IMR-90 (cell line): ENCODE data around the gene ATL2. TPM values are rescaled to one million over a fixed set of nuclear protein-coding genes. Genes with fewer than 3 reads are reported as not detected.

Experiments
- ATAC-seq: fragments of 200-7000 bp; cut with Tn5 transposase; 2 replicates; pipeline ENCODE4 v1.9.1; 2020; ENCODE audit warnings: low read depth, mild to moderate bottlenecking, moderate library complexity
- BruUV-seq: library from RNA; stranded (reverse); fragments of 400-500 nt; replicated peaks from 2 replicates; lab custom pipeline; 2021; lab: Mats Ljungman, UMichigan
- CTCF ChIA-PET: fragments of 300-600 bp; formaldehyde crosslinking; extraction: SDS; loops from one replicate; lab custom pipeline; 2021; ENCODE audit warnings: antibody characterized with exemption; lab: Yijun Ruan, JAX
- POLR2A ChIA-PET: fragments of 300-600 bp; sonication (Branson Sonifier 250); formaldehyde crosslinking; loops from one replicate; lab custom pipeline; 2022; ENCODE audit warnings: antibody characterized with exemption; ENCODE audit not compliant: unreplicated experiment; lab: Charles Lee
- DNase-seq: peaks from one replicate; pipeline ENCODE4 v3.0.0; 2013
- H2AFZ ChIP-seq: replicated peaks from 2 replicates; pipeline ENCODE3; 2013; ENCODE audit warnings: low read length, mild to moderate bottlenecking; ENCODE audit not compliant: poor library complexity
- H2AK5ac ChIP-seq: 2 replicates; pipeline ENCODE4 v1.6.1; 2013; ENCODE audit warnings: low read depth, low read length, inconsistent platforms
- H2AK9ac ChIP-seq: replicated peaks from 2 replicates; pipeline ENCODE3; 2013; ENCODE audit warnings: mild to moderate bottlenecking, low read depth, low read length, moderate library complexity; ENCODE audit not compliant: poor library complexity
- H2BK120ac ChIP-seq: 2 replicates; pipeline ENCODE4 v1.6.1; 2013; ENCODE audit warnings: low read depth, low read length, inconsistent platforms
- H2BK15ac ChIP-seq: 3 replicates; pipeline ENCODE4 v1.6.1; 2013; ENCODE audit warnings: low read depth, low read length, inconsistent platforms
- H2BK20ac ChIP-seq: 2 replicates; pipeline ENCODE4 v1.6.1; 2013; ENCODE audit warnings: low read depth, mild to moderate bottlenecking, inconsistent platforms, low read length, moderate library complexity
- H2BK5ac ChIP-seq: 2 replicates; pipeline ENCODE4 v1.6.1; 2013; ENCODE audit warnings: mild to moderate bottlenecking, low read depth, low read length, inconsistent platforms; ENCODE audit not compliant: poor library complexity, severe bottlenecking
- H3K14ac ChIP-seq: replicated peaks from 2 replicates; pipeline ENCODE4 v1.6.1; 2013; ENCODE audit warnings: low read depth, low read length, inconsistent platforms
- H3K18ac ChIP-seq: 2 replicates; pipeline ENCODE4 v1.6.1; 2013; ENCODE audit warnings: low read depth, low read length, control low read depth
- H3K23ac ChIP-seq: 2 replicates; pipeline ENCODE4 v1.6.1; 2013; ENCODE audit warnings: low read depth, low read length, inconsistent platforms
- H3K27ac ChIP-seq: 2 replicates; pipeline ENCODE4 v1.5.1; 2013; ENCODE audit warnings: mild to moderate bottlenecking, control low read depth, low read length; ENCODE audit not compliant: insufficient read depth
- H3K27me3 ChIP-seq: 2 replicates; pipeline ENCODE4 v1.6.1; 2013; ENCODE audit warnings: low read length; ENCODE audit not compliant: control insufficient read depth, insufficient read depth
- H3K36me3 ChIP-seq: 2 replicates; pipeline ENCODE4 v1.6.1; 2013; ENCODE audit warnings: low read length, mixed read lengths; ENCODE audit not compliant: control insufficient read depth, insufficient read depth
- H3K4ac ChIP-seq: 2 replicates; pipeline ENCODE4 v1.6.1; 2013; ENCODE audit warnings: low read depth, low read length, inconsistent platforms
- H3K4me1 ChIP-seq: 2 replicates; pipeline ENCODE4 v1.6.1; 2013; ENCODE audit warnings: low read length, mixed read lengths; ENCODE audit not compliant: control insufficient read depth, insufficient read depth
- H3K4me2 ChIP-seq: 2 replicates; pipeline ENCODE4 v1.6.1; 2013; ENCODE audit warnings: low read depth, mild to moderate bottlenecking, control low read depth, low read length, moderate library complexity
- H3K4me3 ChIP-seq: 2 replicates; pipeline ENCODE4 v1.5.1; 2013; ENCODE audit warnings: low read depth, mild to moderate bottlenecking, control low read depth, low read length, moderate library complexity; ENCODE audit not compliant: insufficient read depth
- H3K56ac ChIP-seq: 2 replicates; pipeline ENCODE4 v1.6.1; 2013; ENCODE audit warnings: low read length, inconsistent platforms; ENCODE audit not compliant: insufficient read depth; ENCODE audit errors: extremely low read depth
- H3K79me1 ChIP-seq, 2 experiments: 2 replicates each; pipeline ENCODE4 v1.6.1; 2013; ENCODE audit warnings: low read length in 2 of 2, inconsistent platforms in 1 of 2, low read depth in 1 of 2
- H3K9ac ChIP-seq: 2 replicates; pipeline ENCODE4 v1.6.1; 2013; ENCODE audit warnings: low read depth, low read length, control low read depth
- H3K9me1 ChIP-seq: 2 replicates; pipeline ENCODE4 v1.6.1; 2013; ENCODE audit warnings: low read length, inconsistent platforms; ENCODE audit not compliant: insufficient read depth
- H3K9me3 ChIP-seq: 2 replicates; pipeline ENCODE4 v1.6.1; 2013; ENCODE audit warnings: low read length; ENCODE audit not compliant: control insufficient read depth, insufficient read depth
- H4K20me1 ChIP-seq: 2 replicates; pipeline ENCODE4 v1.6.1; 2013; ENCODE audit warnings: low read length, inconsistent platforms; ENCODE audit not compliant: insufficient read depth
- H4K5ac ChIP-seq: 2 replicates; pipeline ENCODE4 v1.6.1; 2013; ENCODE audit warnings: mild to moderate bottlenecking, low read depth, low read length, control low read depth
- H4K8ac ChIP-seq, 2 experiments: 2 replicates each; pipeline ENCODE4 v1.6.1; 2013; ENCODE audit warnings: low read depth in 2 of 2, low read length in 2 of 2, control low read depth in 1 of 2, inconsistent platforms in 1 of 2
- H4K91ac ChIP-seq: 2 replicates; pipeline ENCODE4 v1.6.1; 2013; ENCODE audit warnings: low read depth, low read length, inconsistent platforms; ENCODE audit not compliant: insufficient read depth
- FOS ChIP-seq: fragments of 150-350 bp; IDR thresholded peaks from 2 replicates; pipeline ENCODE4 v1.6.1; 2016; ENCODE audit warnings: low read depth, low read length
- POLR2A ChIP-seq: IDR thresholded peaks from 2 replicates; pipeline ENCODE4 v1.6.1; 2012; ENCODE audit warnings: mild to moderate bottlenecking, low read depth, low read length
- RAD21 ChIP-seq: IDR thresholded peaks from 2 replicates; pipeline ENCODE4 v1.6.1; 2012; ENCODE audit warnings: low read length, improper control_type of control experiment
- USF2 ChIP-seq: fragments of 150-350 bp; IDR thresholded peaks from 2 replicates; pipeline ENCODE4 v1.6.1; 2017; ENCODE audit warnings: mild to moderate bottlenecking, antibody characterized with exemption, low read length, low read depth
- WGBS, 2 experiments: methylation state at CpG; one replicate each; pipeline versions ENCODE4 v1.1.5 to v1.1.7; 2013; ENCODE audit warnings: missing lambda C conversion rate in 2 of 2; ENCODE audit not compliant: insufficient read length in 1 of 2; ENCODE audit errors: extremely low coverage in 2 of 2; 5-methylcytosine and 5-hydroxymethylcytosine counted together
- dilution Hi-C: fragments of 300-500 bp; cut with HindIII; formaldehyde crosslinking; loops from one replicate; pipeline ENCODE4 v1.14.3; 2018; ENCODE audit warnings: low sequenced_read_pairs; ENCODE audit not compliant: unreplicated experiment
- in situ Hi-C: fragments of 300-500 bp; cut with MboI; formaldehyde crosslinking; loops from 3 replicates; pipeline ENCODE4 v1.14.3; 2019; ENCODE audit warnings: low sequenced_read_pairs, inconsistent platforms, mixed read lengths
- intact Hi-C: fragments of 100-400 bp; cut with micrococcal nuclease; formaldehyde crosslinking; loops from 2 replicates; pipeline ENCODE4 v1.10.0; 2022
- polyA plus RNA-seq, 3 experiments: library from polyadenylated mRNA; depleted of rRNA; stranded (reverse); fragments of >200 nt; gene quantifications; 2 replicates each; pipeline ENCODE4 v1.2.3, GENCODE V29; 2012; ENCODE audit warnings: low replicate concordance in 1 of 3
- total RNA-seq: library from RNA; depleted of rRNA; stranded (reverse); fragments of >200 nt; gene quantifications from 2 replicates; pipeline ENCODE4 v1.2.3, GENCODE V29; 2012

The ATL2 gene
- total and polyA plus RNA-seq, 2 of the 4 experiments (the other 2 are of a cell fraction), result 16.0 to 62.6 TPM

- ChIA-PET POLR2A (no interaction called here), CTCF (no interaction called here)
- H3K9me3 ChIP-seq, result no peaks in the 10 kb centered on the region
- H2BK20ac ChIP-seq, result no peak overlapping the region
- H3K9ac ChIP-seq, result no peak overlapping the region
- no peak overlapping the region for H2BK120ac ChIP-seq
- H3K4ac ChIP-seq, result no peak overlapping the region
- H3K9me1 ChIP-seq, result no peaks in the 10 kb centered on the region
- H3K56ac ChIP-seq, result no peak overlapping the region
- WGBS, 2 experiments, result no CpG with 5 or more reads among the region's 4 CpGs
- dilution Hi-C loops, result no loop called here
- H3K23ac ChIP-seq, result no peak overlapping the region
- no peak overlapping the region for H2AK9ac ChIP-seq
- TF ChIP-seq FOS, result no peak
- no peak for TF ChIP-seq POLR2A
- no peak for TF ChIP-seq RAD21
- no peak for TF ChIP-seq USF2
- intact Hi-C loops, result no loop called here
- H2BK15ac ChIP-seq, result no peak overlapping the region
- H3K27ac ChIP-seq, result no peak overlapping the region
- no peak for DNase-seq
- no peak overlapping the region for H2BK5ac ChIP-seq
- no peaks in the 10 kb centered on the region for H3K36me3 ChIP-seq
- no peaks in the 10 kb centered on the region for H3K79me1 ChIP-seq
- H3K4me3 ChIP-seq, result no peak overlapping the region
- no peak overlapping the region for H4K5ac ChIP-seq
- H2AFZ ChIP-seq, result no peak overlapping the region
- no peak overlapping the region for H2AK5ac ChIP-seq
- no peak overlapping the region for H3K18ac ChIP-seq
- no peak overlapping the region for H4K8ac ChIP-seq
- in situ Hi-C loops, result no loop called here
- BruUV-seq, result no TSS peak
- no peak overlapping the region for H4K91ac ChIP-seq
- no peak overlapping the region for H3K14ac ChIP-seq
- peaks cover 12% of the 10 kb centered on the region for H3K27me3 ChIP-seq
- no peaks in the 10 kb centered on the region for H4K20me1 ChIP-seq
- H3K4me2 ChIP-seq, result no peak overlapping the region
- ATAC-seq, result no peak; the same call in 1 of the 2 replicates
- peaks cover 2% of the 10 kb centered on the region; the same call in 1 of the 2 replicates for H3K4me1 ChIP-seq
Observed at GRCh38 chr2:38290332-38290731, 86.7 kb downstream of the ATL2 start.
